Fibroblast of villous mesenchyme (primary cell): ENCODE data around the gene RNPC3. TPM values are rescaled to one million over a fixed set of nuclear protein-coding genes. Genes with fewer than 3 reads are reported as not detected.

Experiments
- DNase-seq: peaks from one replicate; pipeline ENCODE4 v3.0.0-alpha.2; 2010; ENCODE audit warnings: low read depth
- H3K4me3 ChIP-seq: 2 replicates; pipeline ENCODE4 v1.5.1; 2011; ENCODE audit warnings: low read depth, mild to moderate bottlenecking, low read length
- CTCF ChIP-seq: IDR thresholded peaks from 2 replicates; pipeline ENCODE4 v1.5.1; 2012; ENCODE audit warnings: low read depth, mild to moderate bottlenecking, low read length; ENCODE audit not compliant: insufficient read depth
- total RNA-seq: library from RNA; depleted of rRNA; stranded (reverse); fragments of >200 nt; gene quantifications from 2 replicates; pipeline ENCODE4 v1.2.3, GENCODE V29; 2012

RNPC3 gene
- total RNA-seq, 1 donor = 16.0 TPM

GRCh38 chr1:103520822-103521221, 4.7 kb upstream of the RNPC3 start:
- no peak overlapping the region for H3K4me3 ChIP-seq
- no peak for TF ChIP-seq CTCF
- DNase-seq = no peak

- no peak for TF ChIP-seq CTCF
- no peak for DNase-seq
- H3K4me3 ChIP-seq = no peak overlapping the region
Observed at GRCh38 chr1:103523346-103523745, 2.2 kb upstream of the RNPC3 start.

GRCh38 chr1:103525114-103525606, 339 bp upstream of the RNPC3 start:
- peak overlapping the region; percentile 45 for H3K4me3 ChIP-seq
- peak; percentile 81 for DNase-seq
- no peak for TF ChIP-seq CTCF

GRCh38 chr1:103527331-103527730, 1.8 kb downstream of the RNPC3 start:
- H3K4me3 ChIP-seq = peak overlapping the region; percentile 97
- DNase-seq = no peak
- TF ChIP-seq CTCF = no peak

- DNase-seq = no peak
- no peak for TF ChIP-seq CTCF
- H3K4me3 ChIP-seq = no peak overlapping the region
Observed at GRCh38 chr1:103529746-103530145, 4.2 kb downstream of the RNPC3 start.

GRCh38 chr1:103538226-103538625, 12.7 kb downstream of the RNPC3 start:
- H3K4me3 ChIP-seq = no peak overlapping the region
- DNase-seq = no peak
- no peak for TF ChIP-seq CTCF

- no peak for TF ChIP-seq CTCF
- no peak overlapping the region for H3K4me3 ChIP-seq
- no peak for DNase-seq
Observed at GRCh38 chr1:103541431-103541830, 15.9 kb downstream of the RNPC3 start.
